ENCODE data around the gene SLC2A11.

Gene SLC2A11

GRCh38 chr22:23832226-23833016 is 25.3 kb upstream of the SLC2A11 start:
- no peak for DNase-seq (ENCODE audit: low spot score)

DNA sequence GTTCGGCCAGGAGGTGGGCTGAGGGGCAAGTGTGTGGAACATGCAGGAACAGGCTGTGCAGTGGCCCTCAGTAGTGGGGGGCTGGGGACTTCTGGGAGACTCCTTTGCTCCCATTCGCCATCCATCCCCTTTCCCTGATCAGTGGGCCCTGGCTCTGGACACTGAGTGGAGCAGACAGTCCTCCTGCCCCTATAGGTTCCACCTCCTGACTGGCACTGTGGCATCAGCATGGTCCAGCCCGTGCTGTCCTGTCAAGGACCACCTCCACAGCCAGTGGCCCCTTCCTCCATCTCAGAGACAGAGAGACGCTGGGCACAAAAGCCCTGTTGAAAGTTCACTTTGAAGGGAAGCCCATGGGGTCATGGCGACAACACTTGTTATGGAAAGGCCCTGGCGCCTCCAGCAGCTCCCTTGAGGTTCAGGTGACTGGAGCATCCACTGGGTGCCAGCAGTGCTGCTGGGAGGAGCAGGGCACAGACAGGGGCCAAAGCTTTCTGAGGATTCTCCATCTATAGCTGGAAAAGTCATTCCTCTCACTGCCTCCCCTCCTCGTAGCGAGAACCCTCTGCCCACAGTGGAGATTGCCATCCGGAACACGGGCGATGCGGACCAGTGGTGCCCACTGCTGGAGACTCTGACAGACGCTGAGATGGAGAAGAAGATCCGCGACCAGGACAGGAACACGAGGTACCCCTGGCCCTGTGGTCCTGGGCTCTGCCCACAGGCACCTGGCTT is 24.5 kb upstream of the SLC2A11 start:
- no peak for DNase-seq (ENCODE audit: low spot score)

- no peak for DNase-seq (ENCODE audit: low spot score)
Observed at GRCh38 chr22:23833911-23834317, 23.8 kb upstream of the SLC2A11 start.

DNA sequence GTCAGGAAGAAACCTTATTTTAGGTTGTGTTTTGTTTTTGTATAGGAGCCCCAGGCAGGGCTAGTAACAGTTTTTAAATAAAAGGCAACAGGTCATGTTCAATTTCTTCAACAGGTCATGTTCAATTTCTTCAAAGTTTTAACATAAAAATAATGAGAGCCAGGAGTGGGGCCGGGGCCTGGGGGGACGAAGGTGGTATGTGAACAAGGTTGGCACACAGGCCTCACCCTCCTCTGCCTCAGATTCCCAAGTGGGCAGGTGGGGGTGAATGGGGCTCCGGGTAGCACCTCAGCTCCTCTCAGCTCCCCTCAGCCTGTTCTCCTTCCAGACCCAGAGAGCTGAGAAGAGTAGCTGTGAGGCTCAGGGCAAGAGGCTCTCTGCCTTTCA is 23.3 kb upstream of the SLC2A11 start:
- no peak for DNase-seq (ENCODE audit: low spot score)

DNA sequence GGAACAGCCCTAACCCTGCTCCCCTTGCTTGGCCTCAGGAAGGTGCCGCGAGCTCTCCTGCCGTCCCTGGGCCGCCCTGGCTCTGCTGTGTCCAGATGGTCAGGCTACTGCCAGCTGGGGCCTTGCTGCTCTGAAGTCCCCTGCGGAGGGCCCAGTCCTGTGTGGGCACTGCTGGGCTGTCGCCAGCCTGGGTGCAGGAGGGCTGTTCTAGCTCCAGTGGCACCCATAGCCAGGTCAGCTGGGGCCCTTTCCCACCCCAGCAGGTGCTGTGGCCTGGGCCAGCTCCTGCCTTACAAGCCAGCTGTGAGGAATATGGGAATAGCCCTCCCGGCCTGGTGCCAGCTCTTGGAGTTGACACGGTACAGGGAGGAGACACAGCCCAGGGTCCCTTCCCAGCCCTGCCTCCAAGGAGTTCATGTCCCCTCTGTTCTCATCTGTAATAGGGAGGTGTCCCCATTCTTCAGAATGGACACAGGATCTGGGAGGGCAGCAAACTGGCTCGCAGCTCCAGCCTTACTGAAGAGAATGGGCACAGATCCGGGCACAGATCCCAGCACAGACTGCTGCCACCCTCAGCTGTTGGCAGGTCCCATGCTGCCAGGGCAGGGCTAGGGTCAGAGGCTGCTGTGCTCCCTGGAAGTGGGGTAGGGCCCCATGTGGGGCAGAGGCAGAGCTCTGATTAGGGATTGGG is 22.7 kb upstream of the SLC2A11 start:
- no peak for DNase-seq (ENCODE audit: low spot score)

DNA sequence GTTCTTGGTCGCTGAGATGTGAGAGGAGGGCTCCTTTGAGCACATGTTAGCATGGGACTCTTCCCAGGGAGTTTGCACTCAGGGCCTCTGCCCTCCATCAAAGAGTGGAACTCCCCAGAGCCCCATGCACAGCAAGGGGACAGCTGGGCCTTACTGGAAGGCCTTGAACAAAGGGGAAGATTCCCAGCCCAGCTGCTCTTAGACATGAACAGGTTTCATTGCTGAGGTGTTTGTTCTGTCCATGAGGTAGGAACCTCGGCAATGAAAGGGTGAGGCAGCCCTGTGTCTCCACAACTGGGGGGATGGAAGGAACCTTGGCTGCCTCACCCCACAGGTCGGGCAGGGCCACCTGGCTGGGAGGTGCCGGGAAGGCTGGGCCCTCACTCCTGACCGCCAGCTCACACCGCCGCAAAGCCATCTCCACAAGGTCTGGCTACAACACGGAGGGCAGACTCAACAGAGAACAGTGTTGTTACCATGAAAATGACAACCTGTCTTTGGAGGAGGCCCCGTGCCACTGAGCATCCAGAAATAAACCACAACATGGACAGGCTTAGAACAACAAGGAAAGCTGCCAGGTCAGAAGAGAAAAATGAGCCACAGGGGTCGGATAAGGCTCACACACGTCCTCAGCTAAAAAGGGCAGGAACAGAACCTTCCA is 22.1 kb upstream of the SLC2A11 start:
- no peak for DNase-seq (ENCODE audit: low spot score)

- no peak for DNase-seq (ENCODE audit: low spot score)
Observed at GRCh38 chr22:23836281-23836680, 21.4 kb upstream of the SLC2A11 start.

DNA sequence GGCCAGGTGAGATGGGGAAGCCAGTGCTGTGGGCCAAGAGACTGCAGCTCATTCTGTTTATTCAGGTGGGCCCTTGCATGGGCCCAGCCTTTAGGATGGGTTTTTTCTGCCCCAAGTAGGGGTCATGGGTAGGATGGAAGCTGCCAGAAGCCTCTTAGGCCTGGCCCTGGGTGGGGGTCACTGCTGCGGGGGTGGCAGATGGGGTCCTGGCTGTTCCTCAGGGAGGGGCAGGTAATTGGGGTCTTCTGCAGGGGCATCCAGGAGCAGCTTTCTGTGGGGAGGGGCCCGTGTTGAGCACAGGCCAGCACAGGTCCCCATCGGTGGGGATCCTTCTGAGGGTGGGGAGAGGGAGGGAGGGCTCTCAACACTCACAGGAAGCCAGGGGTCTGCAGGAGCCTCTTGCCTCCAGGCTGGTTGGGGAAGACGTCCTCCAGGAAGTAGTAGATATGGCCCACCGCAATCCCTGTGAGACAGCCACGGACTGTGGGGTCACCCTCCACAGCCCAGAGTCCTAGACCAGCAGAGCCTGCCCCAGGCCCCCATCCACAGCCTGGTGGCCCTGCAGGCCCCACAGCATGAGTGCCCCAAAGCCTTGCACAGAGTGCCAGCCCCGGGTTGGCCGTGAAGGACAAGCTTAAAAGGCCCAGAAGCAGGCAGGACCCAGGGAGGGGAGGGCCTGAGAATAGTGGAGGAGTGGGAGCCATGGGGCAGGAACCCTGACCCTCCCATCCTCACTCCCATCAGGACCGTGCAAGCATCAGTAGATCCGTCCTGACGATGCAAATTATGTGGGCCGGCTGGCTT is 20.8 kb upstream of the SLC2A11 start:
- DNase-seq (ENCODE audit: low spot score) = no peak

GRCh38 chr22:23837496-23837859 is 20.2 kb upstream of the SLC2A11 start:
- no peak for DNase-seq (ENCODE audit: low spot score)

- no peak for DNase-seq (ENCODE audit: low spot score)
Observed at GRCh38 chr22:23837911-23838680, 19.6 kb upstream of the SLC2A11 start.

GRCh38 chr22:23838681-23839468 is 18.8 kb upstream of the SLC2A11 start, which contains the start of gene DERL3:
DERL3 (minus strand) TSS chr22:23839006; CDS start chr22:23838987, 19 bp downstream.
- DNase-seq (ENCODE audit: low spot score) = peak; percentile 98

DNA sequence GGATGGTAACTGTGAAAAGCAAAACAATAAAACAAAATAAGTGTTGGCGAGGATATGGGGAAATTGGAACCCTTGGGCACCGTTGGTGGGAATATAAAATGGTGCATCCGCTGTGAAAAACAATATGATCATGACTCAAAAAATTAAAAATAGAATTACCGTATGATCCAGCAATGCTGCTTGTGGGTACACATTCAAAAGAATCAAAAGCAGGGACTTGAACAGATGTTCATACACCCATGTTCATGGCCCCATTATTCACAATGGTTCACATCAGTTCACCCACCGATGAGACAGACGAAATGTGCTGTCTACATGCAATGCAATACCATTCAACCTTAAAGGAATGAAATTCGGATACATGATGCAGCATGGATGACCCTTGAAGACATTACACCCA is 17.6 kb upstream of the SLC2A11 start:
- DNase-seq (ENCODE audit: low spot score) = no peak

DNA sequence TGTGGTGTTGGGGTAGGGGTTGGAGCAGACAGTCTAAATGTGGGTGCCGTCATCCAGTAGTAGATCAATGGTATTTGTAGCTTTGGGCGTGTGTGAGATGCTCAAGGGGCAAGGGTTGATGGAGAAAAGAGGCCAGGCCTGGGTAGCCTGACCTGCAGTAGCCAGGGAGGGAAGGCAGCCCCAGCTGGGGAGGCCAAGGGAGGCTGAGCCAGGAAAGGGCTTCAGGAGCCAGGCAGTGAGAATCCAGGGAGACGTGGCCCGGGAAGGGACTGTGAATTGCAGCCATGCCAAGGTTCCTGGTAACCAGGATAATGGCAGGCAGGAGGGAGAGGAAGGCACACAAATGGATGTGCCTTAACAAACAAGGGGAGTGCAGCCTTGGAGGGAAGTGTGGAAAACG is 16.4 kb upstream of the SLC2A11 start:
- no peak for DNase-seq (ENCODE audit: low spot score)

DNA sequence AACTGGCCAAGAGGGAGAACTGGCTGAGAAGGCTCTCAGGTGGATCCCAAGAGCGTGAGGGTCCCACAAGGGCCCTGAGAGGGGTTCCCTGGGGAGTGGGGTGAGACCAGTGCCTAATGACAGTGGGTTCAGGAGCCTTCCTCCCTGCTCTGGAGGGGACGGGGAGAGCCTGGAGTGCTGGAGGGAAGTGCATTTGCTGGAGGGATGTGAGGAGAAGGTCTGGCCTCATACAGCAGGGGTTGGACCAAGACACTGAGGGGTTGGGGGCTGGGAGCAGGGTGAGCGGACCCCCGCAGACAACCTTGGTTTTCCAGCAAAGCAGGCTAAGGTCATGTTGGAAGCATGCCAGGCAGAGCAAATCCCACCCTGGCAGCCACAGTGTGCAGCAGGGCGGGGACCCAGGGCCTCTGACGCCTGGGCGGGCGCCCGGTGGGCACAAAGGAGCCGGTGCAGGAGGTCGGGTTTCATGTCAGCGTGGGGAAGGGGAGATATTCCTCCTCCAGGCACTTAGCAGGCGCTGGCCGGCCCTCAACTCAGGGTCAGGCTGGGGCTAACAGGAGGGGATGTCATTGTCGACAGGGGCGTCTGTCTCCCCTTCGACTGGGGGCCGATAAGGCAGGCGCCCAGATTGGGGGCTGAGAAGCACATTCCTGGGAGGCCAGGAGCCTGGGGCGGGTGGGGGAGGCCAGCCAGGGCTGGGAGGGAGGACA is 15.8 kb upstream of the SLC2A11 start:
- no peak for DNase-seq (ENCODE audit: low spot score)

DNA sequence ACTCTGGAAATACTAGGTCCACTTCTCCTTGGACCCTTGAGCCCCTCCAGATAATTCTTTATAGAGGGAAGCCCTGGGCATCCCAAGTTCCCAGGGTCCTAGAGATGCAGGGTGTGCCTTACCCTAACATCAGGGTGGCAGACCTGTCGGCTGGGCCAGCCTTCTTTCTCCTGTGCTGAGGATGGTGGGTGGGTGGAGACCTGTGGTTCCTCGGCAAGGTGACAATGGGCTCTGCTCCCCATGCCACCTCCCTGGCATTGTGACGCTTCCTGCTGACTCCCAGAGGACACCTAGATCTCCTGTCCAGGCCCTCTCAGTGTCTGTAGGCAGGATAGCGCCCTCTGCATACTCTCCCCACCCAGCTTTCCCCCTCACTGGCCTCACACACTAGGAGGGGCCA is 15.1 kb upstream of the SLC2A11 start:
- no peak for DNase-seq (ENCODE audit: low spot score)

DNA sequence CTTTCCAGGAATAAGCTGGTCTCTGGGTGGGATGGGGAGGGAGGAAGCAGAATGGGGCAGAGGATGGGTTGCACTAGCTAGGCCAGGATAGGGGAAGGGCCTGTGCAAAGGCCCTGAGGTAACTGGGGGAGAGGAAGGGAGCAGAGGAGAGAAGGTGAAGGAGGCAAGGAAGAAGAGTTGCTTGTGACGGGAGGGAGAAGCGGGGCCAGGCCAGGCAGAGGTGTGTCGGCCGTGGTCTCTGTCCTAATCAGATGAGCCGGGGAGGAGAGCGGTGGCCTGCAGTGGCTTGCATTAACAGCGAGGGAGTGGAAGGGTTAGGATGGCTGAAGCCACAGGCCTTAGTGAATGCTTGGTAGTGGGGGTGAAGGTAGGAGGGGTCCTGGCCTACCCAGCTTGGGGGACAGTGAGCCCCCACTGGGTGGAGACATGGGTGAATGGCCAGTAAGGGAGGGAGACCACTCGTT is 12.9 kb upstream of the SLC2A11 start:
- no peak for DNase-seq (ENCODE audit: low spot score)

- no peak for DNase-seq (ENCODE audit: low spot score)
Observed at GRCh38 chr22:23845265-23846080, 12.2 kb upstream of the SLC2A11 start.

GRCh38 chr22:23846081-23846469 is 11.6 kb upstream of the SLC2A11 start:
- no peak for DNase-seq (ENCODE audit: low spot score)
